Gastroesophageal sphincter (tissue), 3 donors: ENCODE results near the gene RPL39.

Experiments
- POLR2A ChIP-seq, 2 donors: fragments of 450-650 bp; IDR thresholded peaks; one replicate each; pipeline ENCODE4 v1.6.1; 2017; ENCODE audit warnings: antibody characterized with exemption in 2 of 2, mild to moderate bottlenecking in 2 of 2, moderate library complexity in 1 of 2
- TF ChIP-seq, protein P1 (sequence below), 4 experiments: fragments of 200-600 bp in 2 of 4; fragments of 450-650 bp in 2 of 4; sonication (generic) in 1 of 4; IDR thresholded peaks; one replicate each; pipeline ENCODE4 v1.5.1; 2017 to 2019; ENCODE audit warnings: antibody characterized with exemption in 4 of 4, mild to moderate bottlenecking in 2 of 4, moderate library complexity in 2 of 4

- TF ChIP-seq, protein P1, sequence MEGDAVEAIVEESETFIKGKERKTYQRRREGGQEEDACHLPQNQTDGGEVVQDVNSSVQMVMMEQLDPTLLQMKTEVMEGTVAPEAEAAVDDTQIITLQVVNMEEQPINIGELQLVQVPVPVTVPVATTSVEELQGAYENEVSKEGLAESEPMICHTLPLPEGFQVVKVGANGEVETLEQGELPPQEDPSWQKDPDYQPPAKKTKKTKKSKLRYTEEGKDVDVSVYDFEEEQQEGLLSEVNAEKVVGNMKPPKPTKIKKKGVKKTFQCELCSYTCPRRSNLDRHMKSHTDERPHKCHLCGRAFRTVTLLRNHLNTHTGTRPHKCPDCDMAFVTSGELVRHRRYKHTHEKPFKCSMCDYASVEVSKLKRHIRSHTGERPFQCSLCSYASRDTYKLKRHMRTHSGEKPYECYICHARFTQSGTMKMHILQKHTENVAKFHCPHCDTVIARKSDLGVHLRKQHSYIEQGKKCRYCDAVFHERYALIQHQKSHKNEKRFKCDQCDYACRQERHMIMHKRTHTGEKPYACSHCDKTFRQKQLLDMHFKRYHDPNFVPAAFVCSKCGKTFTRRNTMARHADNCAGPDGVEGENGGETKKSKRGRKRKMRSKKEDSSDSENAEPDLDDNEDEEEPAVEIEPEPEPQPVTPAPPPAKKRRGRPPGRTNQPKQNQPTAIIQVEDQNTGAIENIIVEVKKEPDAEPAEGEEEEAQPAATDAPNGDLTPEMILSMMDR (IDR thresholded peaks at IDR 0.05) = no peak
- TF ChIP-seq POLR2A (IDR thresholded peaks at IDR 0.05) = no peak
These were observed 35.0 kb upstream of the RPL39 start for GRCh38 chrX:119826399-119826959.
